Measurements from ENCODE around the gene CIROP.

GRCh38 chr14:23101986-23102625 lies 2.7 kb downstream of the CIROP start:
- TF ChIP-seq, protein P1, sequence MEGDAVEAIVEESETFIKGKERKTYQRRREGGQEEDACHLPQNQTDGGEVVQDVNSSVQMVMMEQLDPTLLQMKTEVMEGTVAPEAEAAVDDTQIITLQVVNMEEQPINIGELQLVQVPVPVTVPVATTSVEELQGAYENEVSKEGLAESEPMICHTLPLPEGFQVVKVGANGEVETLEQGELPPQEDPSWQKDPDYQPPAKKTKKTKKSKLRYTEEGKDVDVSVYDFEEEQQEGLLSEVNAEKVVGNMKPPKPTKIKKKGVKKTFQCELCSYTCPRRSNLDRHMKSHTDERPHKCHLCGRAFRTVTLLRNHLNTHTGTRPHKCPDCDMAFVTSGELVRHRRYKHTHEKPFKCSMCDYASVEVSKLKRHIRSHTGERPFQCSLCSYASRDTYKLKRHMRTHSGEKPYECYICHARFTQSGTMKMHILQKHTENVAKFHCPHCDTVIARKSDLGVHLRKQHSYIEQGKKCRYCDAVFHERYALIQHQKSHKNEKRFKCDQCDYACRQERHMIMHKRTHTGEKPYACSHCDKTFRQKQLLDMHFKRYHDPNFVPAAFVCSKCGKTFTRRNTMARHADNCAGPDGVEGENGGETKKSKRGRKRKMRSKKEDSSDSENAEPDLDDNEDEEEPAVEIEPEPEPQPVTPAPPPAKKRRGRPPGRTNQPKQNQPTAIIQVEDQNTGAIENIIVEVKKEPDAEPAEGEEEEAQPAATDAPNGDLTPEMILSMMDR (IDR thresholded peaks at IDR 0.05; ENCODE audit: low read depth, low read length) = no peak
- no peak for TF ChIP-seq EZH2phosphoT487 (IDR thresholded peaks at IDR 0.05; ENCODE audit: low read depth)

All from OCI-LY3 (cell line).